SK-N-SH (cell line): ENCODE data around the gene SCAMP2.

Experiments used
- CHD2 ChIP-seq: fragments of 150-350 bp; IDR thresholded peaks from 2 replicates; pipeline ENCODE4 v1.6.1; 2018; ENCODE audit warnings: low read length; ENCODE audit not compliant: partially characterized antibody
- FOXJ3 ChIP-seq: sonication (generic); formaldehyde crosslinking; IDR thresholded peaks from 2 replicates; pipeline ENCODE4 v1.5.1; 2020; ENCODE audit warnings: mild to moderate bottlenecking, missing genetic modification reagents
- GATA2 ChIP-seq: sonication (generic); formaldehyde crosslinking; IDR thresholded peaks from 2 replicates; pipeline ENCODE4 v1.5.0; 2020; ENCODE audit warnings: mild to moderate bottlenecking, missing genetic modification reagents
- MXI1 ChIP-seq: IDR thresholded peaks from 2 replicates; pipeline ENCODE4 v1.6.1; 2012; ENCODE audit warnings: mild to moderate bottlenecking, low read depth, low read length, improper control_type of control experiment
- POLR2AphosphoS5 ChIP-seq: IDR thresholded peaks from 2 replicates; pipeline ENCODE4 v1.6.1; 2012; ENCODE audit warnings: low read depth, low read length
- RAD21 ChIP-seq: IDR thresholded peaks from 2 replicates; pipeline ENCODE4 v1.6.1; 2012; ENCODE audit warnings: mild to moderate bottlenecking, low read length
- TAF1 ChIP-seq: IDR thresholded peaks from 2 replicates; pipeline ENCODE4 v1.6.1; 2012; ENCODE audit warnings: low read depth, mild to moderate bottlenecking, low read length, moderate library complexity, borderline replicate concordance
- TEAD4 ChIP-seq: IDR thresholded peaks from 2 replicates; pipeline ENCODE4 v1.4.0; 2012; ENCODE audit warnings: mild to moderate bottlenecking, borderline replicate concordance; ENCODE audit not compliant: insufficient read depth
- TF ChIP-seq, protein P1 (sequence below): fragments of 200-600 bp; sonication (generic); IDR thresholded peaks from 2 replicates; pipeline ENCODE4 v1.6.1; 2017; ENCODE audit warnings: antibody characterized with exemption, mild to moderate bottlenecking, moderate library complexity
- TF ChIP-seq, protein P2 (sequence below): IDR thresholded peaks from 2 replicates; pipeline ENCODE4 v1.4.0; 2012; ENCODE audit warnings: low read depth, borderline replicate concordance

DNA sequence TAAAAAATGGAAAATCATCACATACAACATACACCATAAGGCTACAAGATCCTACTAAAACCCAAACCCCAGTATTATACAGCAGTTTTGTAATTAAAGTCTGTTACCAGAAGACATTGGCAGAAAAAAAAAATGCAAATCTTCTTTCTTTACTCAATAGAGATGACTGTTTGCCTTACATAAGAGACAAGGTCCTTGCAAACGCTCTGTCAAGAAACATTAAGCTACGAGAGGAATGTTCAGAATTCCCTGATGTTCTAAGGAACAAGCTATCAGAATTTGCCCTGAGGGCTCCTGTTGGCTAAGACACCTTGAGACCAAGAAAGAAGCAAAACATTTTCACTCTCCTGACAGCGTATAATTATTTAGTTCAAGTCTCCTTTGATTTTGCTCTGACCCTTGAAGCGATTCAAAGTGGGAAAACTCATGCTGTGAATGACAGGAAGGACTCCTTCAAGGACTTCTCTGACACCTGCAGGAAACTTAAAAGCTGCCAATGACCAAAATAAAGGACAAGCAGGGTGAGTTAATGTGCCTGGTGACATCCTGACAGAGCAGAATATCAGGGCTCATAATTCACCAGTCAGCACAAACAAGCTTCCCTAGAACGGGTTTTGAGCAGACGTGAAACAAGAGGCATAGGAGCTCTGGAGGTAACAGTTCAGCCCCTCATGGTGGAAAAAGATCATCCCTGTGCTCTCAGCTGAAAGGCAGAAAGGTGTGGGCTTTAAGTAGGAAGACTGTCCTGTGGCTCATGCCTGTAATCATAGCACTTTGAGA lies 2.5 kb downstream of the SCAMP2 start:
- TF ChIP-seq, protein P1, sequence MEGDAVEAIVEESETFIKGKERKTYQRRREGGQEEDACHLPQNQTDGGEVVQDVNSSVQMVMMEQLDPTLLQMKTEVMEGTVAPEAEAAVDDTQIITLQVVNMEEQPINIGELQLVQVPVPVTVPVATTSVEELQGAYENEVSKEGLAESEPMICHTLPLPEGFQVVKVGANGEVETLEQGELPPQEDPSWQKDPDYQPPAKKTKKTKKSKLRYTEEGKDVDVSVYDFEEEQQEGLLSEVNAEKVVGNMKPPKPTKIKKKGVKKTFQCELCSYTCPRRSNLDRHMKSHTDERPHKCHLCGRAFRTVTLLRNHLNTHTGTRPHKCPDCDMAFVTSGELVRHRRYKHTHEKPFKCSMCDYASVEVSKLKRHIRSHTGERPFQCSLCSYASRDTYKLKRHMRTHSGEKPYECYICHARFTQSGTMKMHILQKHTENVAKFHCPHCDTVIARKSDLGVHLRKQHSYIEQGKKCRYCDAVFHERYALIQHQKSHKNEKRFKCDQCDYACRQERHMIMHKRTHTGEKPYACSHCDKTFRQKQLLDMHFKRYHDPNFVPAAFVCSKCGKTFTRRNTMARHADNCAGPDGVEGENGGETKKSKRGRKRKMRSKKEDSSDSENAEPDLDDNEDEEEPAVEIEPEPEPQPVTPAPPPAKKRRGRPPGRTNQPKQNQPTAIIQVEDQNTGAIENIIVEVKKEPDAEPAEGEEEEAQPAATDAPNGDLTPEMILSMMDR, result no peak
- TF ChIP-seq CHD2, result no peak
- no peak for TF ChIP-seq GATA2 (CRISPR knock-in tag)
- TF ChIP-seq RAD21, result no peak
- TF ChIP-seq TAF1, result no peak
- no peak for TF ChIP-seq TEAD4
- TF ChIP-seq POLR2AphosphoS5, result no peak
- TF ChIP-seq, protein P2, sequence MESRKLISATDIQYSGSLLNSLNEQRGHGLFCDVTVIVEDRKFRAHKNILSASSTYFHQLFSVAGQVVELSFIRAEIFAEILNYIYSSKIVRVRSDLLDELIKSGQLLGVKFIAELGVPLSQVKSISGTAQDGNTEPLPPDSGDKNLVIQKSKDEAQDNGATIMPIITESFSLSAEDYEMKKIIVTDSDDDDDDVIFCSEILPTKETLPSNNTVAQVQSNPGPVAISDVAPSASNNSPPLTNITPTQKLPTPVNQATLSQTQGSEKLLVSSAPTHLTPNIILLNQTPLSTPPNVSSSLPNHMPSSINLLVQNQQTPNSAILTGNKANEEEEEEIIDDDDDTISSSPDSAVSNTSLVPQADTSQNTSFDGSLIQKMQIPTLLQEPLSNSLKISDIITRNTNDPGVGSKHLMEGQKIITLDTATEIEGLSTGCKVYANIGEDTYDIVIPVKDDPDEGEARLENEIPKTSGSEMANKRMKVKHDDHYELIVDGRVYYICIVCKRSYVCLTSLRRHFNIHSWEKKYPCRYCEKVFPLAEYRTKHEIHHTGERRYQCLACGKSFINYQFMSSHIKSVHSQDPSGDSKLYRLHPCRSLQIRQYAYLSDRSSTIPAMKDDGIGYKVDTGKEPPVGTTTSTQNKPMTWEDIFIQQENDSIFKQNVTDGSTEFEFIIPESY, result no peak
- no peak for TF ChIP-seq FOXJ3
- TF ChIP-seq MXI1, result no peak
